ENCODE data around the gene ZNF12.
A peak's percentile ranks its signal among the peaks of the same experiment; 100 is the strongest.
"Not testable (repeated sequence)": the region's sequence is repeated elsewhere in the genome, so short reads cannot be mapped to it uniquely, and the experiment has no call there.

ZNF12 gene

GRCh38 chr7:6706666-6707407 lies at the start of gene ZNF12:
Gene ZNF12, minus strand, starts transcription at chr7:6706947. Its CDS starts 1,774 bp downstream, at chr7:6705173.
- peak; percentile 87 for DNase-seq

GRCh38 chr7:6753964-6754363 lies 47.2 kb upstream of the ZNF12 start, which contains the start of gene RSPH10B2:
Gene RSPH10B2, plus strand, starts transcription at chr7:6754103. Its CDS starts 3,575 bp downstream, at chr7:6757678.
- DNase-seq: not testable (repeated sequence)

- not testable (repeated sequence) for DNase-seq
Measured at GRCh38 chr7:6750173-6750572, 43.4 kb upstream of the ZNF12 start.

- not testable (repeated sequence) for DNase-seq
Measured at GRCh38 chr7:6749335-6749734, 42.6 kb upstream of the ZNF12 start.

DNA sequence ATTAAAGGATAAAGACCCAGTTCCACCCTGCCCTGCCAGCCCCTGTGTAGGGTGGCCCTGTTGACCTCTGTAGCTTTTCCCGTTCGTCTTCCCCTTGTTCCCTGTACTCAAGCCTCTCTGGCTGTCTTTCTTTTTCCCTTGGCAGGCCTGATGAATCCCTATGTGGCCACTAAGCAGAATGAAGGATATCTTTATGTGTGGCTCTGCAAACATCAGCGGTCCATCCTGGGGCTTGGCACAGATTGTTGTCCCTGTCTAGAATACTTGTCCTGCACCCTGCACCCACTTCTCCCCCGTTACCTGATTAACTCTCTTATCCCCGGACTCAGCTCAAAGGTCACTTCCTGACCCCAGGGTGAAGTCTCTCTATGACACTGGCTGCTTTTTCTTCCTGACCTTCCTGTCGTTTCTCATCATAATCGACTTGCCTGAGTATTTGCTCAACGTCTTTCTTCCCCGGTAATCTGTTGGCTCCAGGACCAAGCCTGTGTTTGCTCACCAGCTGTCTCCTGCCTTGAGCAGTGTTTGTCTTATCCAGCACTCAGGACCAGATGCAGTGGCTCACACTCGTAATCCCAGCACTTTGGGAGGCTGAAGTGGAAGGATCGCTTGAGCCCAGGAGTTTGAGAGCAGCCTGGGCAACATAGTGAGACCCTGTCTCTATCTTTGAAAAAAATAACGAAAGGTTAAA lies 37.8 kb upstream of the ZNF12 start:
- not testable (repeated sequence) for DNase-seq

DNA sequence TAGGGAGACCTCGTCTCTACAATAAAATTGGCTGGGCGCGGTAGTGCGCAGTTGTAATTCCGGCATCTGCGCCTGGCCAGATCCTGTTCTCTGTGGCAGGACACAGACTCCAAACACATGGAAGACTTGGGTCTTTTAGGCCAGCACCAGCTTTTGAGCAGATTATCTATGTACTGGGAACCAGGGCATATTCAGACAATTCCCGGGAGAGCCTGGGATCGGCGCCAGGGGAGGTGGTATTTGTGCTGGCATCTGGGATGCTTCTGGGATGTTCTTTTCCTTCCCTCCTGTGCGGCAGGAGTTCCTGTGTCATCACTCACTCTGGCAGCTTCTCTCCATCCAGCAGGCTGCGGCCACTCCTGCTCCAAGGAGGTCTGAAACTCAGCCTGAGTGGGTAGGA lies 31.7 kb upstream of the ZNF12 start:
- not testable (repeated sequence) for DNase-seq

- DNase-seq: no peak
Measured at GRCh38 chr7:6730343-6730633, 23.5 kb upstream of the ZNF12 start.

DNA sequence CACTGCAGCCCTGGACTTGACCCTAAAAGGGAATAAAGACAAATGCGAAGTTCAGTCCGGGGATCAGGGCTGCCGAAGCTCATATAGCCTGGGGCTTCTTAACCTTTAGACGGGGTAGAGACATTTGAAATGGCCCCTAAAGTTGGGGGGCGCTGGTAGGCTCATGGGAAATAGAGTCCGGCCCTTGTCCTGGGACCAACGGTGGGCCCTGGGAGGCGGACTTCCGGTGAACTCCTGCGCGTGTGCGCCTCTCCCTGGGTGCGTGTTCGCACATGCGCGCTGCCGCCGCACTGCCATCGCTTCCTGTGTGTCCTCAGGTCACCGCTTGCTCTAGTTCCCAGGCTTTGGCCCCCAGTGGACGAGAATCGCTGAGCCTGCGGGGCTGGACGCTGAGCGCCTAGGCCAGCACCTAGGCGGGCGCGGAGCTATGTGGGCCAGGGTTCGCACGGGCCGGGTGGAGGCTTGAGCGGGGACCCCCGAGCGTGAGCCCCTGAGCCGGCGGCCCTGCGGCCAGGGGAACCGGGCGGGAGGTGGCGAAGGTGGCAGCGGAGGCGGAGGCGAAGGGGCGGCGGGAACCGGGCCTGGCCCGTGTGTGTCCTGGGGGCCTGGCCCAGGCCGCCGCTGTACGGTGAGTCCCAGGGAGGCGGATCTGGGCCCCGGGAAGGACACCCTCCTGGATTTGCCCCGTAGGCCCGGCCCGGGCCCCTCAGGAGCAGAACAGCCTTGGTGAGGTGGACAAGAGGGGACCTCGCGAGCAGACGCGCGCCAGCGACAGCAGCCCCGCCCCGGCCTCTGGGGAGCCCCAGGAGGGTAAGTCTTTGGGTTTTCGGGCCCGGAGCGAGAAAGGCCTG lies 23.0 kb upstream of the ZNF12 start:
- peak; percentile 75 for DNase-seq

- DNase-seq: not testable (repeated sequence)
Measured at GRCh38 chr7:6728893-6729491, 22.2 kb upstream of the ZNF12 start.

DNA sequence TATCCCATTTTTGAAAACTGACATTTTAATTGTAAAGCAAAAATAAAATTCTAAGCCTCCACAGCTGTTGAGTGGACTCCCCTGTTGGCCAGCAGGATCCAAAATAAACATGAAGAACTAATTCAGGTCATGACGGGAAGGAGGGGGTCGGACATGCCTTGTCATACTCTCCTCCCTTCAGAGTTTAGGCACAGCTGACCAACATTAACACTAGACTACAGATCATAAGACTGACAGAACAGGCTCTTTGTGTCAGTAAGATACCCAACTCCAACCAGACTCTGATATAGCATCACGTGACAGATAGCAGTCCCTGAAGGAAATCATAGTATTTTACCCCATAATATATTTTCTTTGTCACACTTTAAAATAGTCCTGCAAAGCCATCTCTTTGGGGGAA lies 20.9 kb upstream of the ZNF12 start:
- no peak for DNase-seq

DNA sequence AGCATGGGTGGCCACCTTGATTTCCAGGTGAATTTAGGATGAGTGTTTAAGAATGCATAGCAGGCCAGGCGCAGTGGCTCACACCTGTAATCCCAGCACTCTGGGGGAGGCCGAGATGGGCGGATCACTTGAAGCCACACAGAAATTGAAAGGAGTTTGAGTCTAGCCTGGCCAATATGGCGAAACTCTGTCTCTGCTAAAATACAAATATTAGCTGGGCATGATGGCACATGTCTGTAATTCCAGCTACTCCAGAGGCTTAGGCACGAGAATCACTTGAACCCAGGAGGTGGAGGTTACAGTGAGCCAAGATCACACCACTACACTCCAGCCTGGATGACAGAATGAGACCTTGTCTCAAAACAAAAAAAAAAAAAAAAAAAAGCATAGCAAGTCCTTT lies 19.6 kb upstream of the ZNF12 start:
- DNase-seq: not testable (repeated sequence)

- DNase-seq: no peak
Measured at GRCh38 chr7:6725003-6725402, 18.3 kb upstream of the ZNF12 start.

- DNase-seq: not testable (repeated sequence)
Measured at GRCh38 chr7:6724351-6724750, 17.6 kb upstream of the ZNF12 start.

DNA sequence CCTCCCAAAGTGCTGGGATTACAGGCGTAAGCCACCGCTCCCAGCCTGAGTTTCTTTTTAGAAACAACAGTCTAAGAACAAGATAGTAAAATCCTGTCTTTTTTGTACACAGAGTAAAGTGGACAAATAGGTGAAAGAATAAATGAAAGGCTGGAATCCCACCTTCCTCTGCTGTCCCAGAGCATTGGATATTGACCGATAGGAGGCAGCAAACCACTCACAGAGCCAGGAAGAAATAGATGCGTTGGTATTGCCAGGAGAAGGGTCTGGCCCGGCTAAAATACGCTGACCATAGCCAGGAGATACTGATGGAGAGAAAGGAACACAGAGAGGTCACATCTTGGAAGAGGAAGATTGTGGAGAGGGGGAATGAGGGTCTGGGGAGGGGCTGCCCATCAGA lies 11.4 kb upstream of the ZNF12 start:
- DNase-seq: no peak

- not testable (repeated sequence) for DNase-seq
Measured at GRCh38 chr7:6715898-6716297, 9.2 kb upstream of the ZNF12 start.

DNA sequence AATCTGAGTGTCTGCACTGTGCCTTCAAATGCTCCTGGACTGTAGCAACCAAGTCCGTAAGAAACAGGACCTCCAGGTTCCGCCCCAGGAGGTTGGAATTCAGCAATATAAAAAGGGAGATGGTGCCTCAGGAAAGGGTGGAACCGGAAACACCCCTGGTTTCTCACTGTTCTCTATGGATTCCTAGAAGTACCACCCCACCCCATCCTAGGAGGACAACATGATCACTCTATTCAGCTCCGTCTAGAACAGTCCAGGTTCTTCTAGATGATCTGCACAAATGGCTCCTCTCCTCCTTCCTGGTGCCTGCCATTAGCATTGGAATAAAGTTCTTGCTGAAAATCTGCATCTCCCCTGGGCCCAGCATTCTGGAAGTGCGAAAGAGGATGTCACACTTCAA lies 7.6 kb upstream of the ZNF12 start:
- no peak for DNase-seq

GRCh38 chr7:6709808-6710207 lies 3.1 kb upstream of the ZNF12 start:
- no peak for DNase-seq

- no peak for DNase-seq
Measured at GRCh38 chr7:6708304-6708703, 1.6 kb upstream of the ZNF12 start.

DNA sequence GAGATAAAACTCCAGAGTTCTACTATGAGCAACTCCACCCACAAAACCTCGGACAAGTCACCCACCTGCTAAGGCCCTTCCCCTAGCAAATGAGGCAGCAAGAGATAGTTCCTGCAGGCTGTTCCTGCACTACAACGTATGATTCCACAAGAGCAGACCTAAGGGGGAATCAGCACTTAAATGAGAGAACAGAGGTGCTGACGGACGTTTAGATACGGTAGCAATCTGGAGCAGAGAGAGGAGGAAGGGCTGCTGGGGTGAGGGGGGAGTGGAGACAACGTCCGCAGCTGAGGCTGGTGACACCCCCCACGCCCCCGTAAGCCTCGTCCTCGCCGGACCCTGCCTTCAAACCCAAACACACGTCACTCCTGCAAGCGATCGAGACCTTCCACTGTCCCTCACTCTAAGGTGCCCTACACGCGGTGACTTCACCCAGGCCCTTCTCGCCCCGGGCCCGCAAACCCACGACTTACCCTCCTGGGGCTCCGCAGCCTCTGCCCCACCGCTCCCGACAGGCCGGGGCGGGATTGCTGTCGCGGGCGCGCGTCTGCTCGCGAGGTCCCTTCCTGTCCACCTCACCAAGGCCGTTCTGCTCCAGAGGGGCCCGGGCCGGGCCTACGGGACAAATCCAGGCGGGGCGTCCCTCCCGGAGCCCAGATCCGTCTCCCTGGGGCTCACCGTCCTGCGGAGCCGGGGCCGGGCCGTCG lies 635 bp downstream of the ZNF12 start:
- no peak for DNase-seq

- no peak for DNase-seq
Measured at GRCh38 chr7:6701860-6702259, 4.9 kb downstream of the ZNF12 start.

DNA sequence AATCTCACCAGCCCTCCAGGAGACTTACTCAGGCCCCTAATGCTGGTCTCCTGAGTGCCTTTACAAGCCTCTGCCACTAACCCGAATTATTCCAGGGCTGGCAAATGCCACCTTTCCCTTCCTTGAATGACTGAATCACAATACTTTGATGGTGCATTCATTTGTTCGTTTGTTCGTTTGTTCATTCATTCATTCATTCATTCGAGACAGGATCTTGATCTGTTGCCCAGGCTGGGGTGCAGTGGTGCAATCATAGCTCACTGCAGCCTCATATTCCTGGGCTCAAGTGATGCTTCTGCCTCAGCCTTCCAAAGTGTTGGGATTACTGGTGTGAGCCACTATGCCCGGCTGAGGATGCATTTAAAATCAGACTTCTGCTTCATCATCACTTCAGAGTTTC lies 6.0 kb downstream of the ZNF12 start:
- no peak for DNase-seq

GRCh38 chr7:6691609-6692106 lies 15.1 kb downstream of the ZNF12 start:
- DNase-seq: no peak

Data from GOT3 (cell line).